GF-D8 (cell line): ENCODE data around the gene TRMT112.
A peak's percentile ranks its signal among the peaks of the same experiment; 100 is the strongest.
"Not testable (repeated sequence)": the region's sequence is repeated elsewhere in the genome, so short reads cannot be mapped to it uniquely, and the experiment has no call there.

Experiments used
- DNase-seq: peaks from one replicate; lab custom pipeline; 2025; lab: John Stamatoyannopoulos, UW

Gene TRMT112

DNA sequence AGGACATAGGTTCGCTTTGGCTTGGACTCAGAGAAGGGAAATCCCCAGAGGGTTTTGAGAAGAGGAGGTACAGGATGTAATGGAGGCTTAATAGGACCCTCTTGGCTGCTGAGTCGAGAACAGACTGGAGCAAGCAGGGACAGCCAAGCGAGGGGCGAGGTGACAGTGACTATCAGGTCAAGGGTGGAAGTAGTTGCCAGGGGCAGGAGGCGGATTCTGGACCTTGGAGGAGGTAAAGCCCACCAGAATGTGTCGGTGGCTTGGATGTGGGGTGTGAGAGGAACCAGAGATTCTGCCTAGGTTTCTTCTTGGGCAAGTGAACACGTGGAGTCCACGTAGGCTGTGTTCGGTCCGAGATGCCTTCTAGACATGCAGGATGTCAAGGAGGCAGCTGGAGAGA is 4.4 kb downstream of the TRMT112 start:
- DNase-seq: no peak

DNA sequence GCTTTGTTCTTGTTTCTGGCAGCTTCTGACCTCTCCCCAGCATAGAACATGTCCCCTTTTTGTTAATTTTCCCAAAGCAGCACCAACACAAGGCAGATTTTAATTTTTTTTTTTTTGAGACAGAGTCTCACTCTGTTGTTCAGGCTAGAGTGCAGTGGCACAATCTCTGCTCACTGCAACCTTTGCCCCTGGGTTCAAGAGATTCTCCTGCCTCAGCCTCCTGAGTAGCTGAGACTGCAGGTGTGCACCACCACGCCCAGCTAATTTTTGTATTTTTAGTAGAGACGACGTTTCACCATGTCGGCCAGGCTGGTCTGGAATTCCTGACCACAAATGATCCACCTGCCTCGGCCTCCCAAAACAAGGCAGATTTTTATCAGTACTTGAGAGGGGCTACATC is 9.6 kb downstream of the TRMT112 start:
- DNase-seq: not testable (repeated sequence)

DNA sequence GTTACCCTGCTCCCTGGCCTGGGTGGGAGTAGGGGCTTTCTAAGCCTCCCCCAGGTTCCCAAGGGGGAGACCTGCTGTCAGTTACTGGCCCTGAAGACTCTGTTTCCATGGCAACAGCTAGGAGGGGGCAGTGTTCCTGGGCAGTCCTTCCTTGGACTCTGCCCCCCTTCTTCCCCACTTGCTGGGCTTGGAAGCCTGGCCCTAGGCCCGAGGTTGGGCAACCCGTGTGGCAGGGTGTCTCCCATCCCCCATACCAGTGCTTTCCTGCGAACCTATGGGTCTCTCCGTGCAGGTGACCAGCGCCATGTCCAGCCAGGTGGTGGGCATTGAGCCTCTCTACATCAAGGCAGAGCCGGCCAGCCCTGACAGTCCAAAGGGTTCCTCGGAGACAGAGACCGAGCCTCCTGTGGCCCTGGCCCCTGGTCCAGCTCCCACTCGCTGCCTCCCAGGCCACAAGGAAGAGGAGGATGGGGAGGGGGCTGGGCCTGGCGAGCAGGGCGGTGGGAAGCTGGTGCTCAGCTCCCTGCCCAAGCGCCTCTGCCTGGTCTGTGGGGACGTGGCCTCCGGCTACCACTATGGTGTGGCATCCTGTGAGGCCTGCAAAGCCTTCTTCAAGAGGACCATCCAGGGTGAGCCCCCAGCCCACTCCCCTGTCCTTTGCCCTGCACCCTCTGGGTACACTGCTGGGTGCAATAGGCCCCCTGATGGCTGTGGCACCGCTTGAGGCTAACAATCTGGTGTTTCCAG is 10.3 kb downstream of the TRMT112 start:
- no peak for DNase-seq

DNA sequence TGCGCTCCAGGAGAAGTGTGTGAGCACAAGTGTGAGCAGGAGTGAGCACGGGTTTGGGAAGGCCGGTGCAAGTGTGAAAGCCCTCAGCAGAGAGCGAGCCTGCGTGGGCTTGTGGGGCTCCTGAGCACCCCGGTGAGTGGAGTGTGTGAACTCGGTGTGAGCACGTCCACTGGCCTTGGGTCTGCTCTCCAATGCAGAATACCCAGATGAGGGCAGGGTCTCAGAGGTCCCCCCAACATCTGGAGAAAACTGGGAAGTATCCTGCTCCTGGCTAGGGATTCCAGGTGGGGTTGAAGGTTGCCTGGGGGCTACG is 10.8 kb downstream of the TRMT112 start:
- DNase-seq: no peak

DNA sequence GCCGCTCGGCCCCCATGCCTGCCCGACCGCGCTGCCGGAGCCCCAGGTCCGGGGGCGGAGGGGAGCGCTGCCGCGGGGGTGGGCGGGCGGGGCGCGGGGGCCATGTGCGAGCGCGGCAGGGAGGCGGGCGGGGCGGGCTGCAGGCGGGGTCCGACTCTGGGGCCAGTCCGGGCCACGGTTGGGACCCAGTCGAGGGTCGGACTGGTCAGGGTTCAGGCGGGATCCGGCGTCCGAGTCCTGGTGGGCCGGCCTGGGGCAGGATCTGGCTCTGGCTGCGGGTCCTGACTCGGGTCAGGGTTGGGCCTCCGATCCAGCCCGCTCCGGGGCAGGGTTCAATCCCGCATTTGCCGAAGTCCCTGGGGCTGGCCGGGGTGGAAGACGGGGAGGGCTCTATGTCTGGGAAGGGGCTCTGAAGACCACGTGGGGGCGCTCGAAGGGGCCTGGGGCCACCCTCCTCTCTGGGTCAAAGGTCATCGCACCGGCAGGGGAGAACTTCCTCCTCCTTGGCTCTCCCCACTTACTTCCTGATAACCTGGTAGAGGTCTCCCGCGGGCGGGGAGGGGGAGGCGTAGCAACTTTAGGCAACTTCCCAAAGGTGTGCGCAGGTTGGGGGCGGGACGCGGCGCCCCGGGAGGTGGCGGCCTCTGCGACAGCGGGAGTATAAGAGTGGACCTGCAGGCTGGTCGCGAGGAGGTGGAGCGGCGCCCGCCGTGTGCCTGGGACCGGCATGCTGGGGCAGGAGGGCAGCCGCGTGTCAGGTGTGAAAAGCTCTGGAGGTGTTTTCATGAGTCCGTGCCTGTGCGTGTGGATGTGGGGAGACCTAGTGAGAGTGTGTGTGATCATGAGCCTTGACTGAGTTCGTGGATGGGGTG is 11.4 kb downstream of the TRMT112 start:
- peak; percentile 74 for DNase-seq

DNA sequence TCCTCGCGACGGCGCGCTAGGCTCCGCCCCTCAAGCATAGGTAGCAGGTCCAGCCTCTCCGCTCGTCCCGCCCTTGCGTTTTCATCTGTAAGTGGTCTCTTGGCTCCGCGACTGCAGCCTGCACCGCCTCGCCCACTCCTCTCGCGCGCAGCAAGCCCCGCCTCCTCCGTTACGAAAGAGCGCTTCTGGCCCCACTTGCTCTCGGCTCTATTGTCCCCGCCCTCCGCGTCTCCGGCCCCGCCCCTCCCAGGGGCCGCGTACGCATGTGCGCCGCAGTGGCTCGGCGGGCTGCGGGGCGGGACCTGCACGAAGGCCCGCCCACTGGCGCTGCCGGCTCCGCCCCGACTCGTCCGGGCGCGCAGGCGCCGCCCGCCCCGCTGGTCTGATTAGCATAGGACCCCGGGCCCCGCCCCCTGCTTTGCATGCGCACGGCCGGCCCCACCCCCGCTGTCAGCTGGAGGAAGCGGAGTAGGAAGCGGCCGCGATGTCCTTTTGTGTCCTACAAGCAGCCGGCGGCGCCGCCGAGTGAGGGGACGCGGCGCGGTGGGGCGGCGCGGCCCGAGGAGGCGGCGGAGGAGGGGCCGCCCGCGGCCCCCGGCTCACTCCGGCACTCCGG is 12.2 kb downstream of the TRMT112 start, which contains the start of gene ESRRA:
Gene ESRRA (plus strand): TSS at position 450 of the 616 bp plus-strand sequence. CDS start 1,656 bp downstream, outside the sequence.
- peak; percentile 98 for DNase-seq

DNA sequence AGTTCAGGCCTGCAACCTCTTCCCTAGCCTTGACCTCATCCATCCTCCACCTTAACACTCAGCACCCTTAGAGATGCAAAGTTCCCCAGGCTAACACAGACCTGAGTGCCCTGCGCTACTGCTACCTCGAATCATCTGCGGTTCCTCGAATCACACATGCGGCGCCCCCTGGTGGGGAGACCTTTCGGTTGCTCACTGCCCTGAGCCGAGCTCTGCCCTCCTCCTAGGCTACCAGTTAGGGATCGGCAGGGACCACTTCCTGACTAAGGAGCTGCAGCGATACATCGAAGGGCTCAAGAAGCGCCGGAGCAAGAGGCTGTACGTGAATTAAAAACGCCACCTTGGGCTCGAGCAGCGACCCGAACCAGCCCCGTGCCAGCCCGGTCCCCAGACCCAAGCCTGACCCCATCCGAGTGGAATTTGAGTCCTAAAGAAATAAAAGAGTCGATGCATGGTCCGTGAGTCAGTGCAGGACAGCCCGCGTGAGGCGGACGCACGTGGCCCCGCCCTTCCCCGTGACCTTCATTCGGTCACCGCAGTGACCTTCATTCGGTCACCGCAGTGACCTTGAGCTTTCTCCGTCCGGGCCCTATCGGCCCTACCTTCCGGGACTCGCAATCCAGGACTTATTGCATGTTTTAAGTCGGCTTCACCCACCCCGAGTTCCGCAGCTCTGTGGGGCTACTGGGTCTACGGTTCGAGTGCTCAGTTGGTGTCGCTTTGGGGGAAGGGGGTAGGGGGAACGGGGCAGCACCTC is 12.9 kb downstream of the TRMT112 start:
- peak; percentile 69 for DNase-seq

DNA sequence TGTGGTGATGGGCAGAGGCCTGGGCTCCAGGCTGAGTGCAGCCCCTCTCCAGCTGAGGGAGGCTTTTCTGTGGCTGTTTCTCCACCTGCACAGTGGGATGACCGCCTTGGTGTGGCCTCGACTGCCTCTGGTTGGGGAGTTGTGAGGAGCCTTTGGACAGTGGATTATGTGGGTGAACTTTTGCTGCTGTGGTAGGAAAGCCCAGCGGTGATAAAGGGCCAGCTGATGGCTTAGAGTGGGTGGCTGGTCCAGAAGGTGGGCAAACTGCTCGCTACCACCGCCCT is 13.4 kb downstream of the TRMT112 start:
- DNase-seq: no peak

DNA sequence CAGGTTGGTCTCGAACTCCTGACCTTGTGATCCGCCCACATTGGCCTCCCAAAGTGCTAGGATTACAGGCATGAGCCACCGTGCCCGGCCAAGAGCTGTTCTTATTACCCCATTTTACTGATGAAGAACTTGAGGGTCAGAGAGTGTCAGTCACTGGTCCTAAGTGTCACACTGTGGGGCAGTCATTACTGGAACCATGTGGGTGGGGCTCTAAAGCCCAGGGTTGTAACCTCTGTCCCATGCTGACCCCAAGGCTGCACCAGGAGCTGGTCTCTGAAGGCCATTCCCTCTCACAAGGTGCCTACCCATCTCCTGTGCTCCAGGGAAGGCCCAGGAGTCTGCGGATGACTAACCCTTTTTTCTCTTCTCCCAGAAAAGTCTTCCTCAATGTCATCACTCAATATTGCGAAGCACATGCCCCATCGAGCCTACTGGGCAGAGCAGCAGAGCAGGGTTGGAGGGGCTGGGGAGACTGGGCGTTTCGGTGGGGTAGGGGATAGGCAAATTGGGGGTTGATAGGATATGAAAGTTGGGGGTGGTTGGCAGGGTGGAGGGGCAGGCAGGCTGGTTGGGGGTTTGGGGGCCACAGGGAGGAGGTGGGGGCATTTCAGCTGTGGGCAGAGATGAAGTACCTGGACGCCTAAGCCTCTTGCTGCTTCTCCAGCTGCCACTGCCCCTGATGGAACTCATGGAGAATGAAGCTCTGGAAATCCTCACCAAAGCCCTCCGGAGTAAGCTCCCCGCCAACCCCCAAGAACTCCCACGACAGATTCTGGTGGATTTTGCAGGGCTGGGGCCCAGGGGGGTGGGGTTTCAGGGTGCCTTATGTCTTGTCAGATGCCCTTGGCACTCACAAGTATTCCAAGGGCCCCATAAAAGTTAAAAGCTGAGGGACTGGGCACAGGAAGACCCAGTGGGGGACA is 14.0 kb downstream of the TRMT112 start:
- DNase-seq: no peak

DNA sequence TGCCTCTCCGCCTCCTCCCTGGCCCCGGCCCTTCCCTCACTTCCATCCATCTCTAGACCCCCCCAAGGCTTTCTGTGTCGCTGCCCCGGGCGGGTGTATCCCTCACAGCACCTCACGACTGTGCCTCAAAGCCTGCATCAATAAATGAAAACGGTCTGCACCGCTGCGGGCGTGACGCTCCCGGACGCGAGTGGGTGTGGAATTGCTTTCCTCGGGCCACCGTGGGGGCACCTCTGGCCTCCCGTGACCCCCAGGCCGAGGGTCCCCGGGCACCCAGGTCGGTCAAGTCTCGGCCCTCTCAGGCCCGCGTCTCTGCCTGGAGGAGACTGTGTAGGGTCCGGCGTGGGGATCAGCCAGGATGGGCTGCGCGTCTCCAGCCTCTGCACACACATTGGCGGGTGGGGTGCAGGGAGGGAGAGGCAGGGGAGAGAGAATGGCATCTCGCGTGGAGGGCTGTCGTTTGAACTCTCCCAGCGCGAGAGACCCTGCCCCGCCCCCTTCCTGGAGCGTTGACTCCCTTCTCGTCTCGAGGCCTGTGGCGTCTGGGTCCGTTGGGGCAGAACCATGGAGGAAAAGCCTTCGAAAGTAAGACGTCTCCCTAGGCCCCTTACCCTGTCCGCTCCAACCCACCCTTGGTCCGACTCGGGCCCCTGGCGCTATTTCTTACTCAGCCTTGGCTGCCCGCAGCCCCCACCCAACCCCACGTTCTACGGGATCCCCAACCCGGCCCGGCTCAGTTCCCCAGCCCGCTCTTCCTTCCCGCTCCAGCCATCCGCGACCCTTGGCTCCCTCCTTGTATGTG is 17.3 kb downstream of the TRMT112 start, which contains the start of gene CATSPERZ:
Gene CATSPERZ (plus strand): TSS at position 512 of the 802 bp plus-strand sequence. CDS start 53 bp downstream, at position 565.
- DNase-seq: no peak

DNA sequence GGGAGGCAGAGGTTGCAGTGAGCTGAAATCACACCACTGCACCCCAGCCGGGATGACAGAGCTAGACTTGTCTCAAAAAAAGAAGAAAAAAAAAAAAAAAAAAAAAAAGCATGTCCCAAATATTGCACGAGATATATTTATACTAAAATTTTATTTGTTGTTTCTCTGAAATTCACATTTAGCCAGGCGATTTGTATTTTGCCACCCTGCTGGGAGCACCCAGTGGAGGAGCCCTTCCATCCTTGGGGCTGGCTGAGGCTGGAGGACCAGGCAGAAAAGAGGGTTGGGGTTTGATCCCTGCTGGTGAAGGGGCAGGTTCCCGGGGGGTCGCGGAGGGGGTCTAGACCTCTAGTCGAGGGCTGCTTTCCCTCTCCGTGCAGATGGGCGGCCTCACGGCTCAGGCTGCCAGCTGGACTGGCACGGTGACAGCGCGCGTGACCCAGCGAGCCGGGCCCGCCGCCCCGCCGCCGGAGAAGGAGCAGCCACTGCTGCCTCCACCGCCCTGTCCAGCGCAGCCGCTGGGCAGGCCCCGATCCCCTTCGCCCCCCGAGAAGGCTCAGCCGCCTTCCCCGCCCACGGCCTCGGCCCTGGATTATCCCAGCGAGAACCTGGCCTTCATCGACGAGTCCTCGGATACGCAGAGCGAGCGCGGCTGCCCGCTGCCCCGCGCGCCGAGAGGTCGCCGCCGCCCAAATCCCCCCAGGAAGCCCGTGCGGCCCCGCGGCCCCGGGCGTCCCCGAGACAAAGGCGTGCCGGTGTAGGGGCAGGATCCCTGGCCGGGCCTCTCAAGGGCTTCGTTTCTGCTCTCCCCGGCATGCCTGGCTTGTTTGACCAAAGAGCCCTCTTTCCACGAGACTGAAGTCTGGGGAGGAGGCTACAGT is 18.2 kb downstream of the TRMT112 start:
- no peak for DNase-seq

DNA sequence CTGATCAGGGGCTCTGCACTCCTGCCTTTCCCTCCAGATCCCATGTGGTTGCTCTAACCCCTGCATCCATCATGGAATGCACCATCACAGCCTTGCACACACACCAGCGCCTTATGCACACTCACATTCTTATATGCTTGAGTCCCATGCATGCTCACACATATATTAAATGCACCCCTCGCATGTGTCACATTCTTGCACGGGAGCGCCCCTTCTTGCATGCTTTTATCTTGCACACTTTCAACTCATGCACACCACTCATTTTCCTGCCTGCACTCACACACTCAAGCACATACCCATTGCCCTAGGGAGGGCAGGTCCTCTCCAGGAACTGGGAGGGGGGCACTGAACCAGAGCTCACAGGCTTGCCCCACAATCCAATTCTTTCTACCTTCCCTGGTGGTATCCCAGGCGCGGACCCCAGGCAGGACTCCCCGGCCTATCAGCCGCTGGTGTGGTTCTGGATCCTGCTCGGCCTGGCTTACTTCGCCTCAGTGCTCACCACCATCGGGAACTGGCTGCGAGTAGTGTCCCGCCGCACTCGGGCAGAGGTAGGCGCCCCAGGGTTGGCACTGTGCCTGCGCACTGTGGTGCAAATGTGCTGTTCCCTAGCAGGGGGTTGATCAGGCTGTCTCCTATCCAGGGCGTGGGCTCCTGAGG is 19.5 kb downstream of the TRMT112 start:
- no peak for DNase-seq

DNA sequence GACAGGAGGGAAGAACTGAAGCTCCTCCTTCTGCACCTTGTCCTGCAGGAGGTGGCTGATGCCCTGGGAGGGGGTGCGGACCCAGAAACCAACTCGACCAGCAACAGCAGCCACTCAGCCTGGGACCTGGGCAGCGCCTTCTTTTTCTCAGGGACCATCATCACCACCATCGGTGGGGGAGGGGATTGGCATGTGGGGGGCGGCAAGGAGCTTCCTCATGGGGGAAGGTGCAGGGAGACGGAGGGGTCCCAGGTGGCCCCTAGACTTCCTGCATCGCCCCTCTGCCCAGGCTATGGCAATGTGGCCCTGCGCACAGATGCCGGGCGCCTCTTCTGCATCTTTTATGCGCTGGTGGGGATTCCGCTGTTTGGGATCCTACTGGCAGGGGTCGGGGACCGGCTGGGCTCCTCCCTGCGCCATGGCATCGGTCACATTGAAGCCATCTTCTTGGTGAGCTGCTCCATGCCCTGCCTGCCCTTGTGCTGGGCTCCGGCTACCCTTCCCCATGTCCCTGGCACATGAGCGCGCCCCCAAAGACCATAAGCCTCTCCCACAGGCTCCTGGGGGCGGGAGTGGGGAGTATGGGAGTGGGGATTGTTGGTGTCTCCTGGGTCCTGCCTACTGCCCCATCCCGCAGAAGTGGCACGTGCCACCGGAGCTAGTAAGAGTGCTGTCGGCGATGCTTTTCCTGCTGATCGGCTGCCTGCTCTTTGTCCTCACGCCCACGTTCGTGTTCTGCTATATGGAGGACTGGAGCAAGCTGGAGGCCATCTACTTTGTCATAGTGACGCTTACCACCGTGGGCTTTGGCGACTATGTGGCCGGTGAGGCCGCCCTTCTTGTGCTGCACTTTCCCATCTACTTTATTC is 20.3 kb downstream of the TRMT112 start:
- DNase-seq: no peak

DNA sequence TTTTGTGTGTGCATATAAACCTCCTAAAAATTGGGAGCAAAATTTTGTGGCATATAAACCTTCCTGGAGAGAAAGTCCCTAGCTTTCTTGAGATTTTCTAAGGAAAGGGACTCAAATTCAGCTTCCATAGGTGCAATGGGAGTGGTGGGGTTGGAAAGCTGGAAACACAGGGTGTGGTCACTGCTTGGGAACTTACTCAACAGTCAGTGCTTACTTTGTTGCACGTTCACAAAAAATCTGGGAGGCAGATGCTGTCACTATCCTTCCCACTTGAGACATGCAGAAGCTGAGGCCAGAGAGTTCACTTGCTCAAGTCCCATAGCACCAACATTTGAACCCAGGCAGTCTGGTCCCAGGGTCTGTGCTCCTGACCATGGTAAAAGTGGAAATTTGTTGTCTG is 21.1 kb downstream of the TRMT112 start:
- no peak for DNase-seq

DNA sequence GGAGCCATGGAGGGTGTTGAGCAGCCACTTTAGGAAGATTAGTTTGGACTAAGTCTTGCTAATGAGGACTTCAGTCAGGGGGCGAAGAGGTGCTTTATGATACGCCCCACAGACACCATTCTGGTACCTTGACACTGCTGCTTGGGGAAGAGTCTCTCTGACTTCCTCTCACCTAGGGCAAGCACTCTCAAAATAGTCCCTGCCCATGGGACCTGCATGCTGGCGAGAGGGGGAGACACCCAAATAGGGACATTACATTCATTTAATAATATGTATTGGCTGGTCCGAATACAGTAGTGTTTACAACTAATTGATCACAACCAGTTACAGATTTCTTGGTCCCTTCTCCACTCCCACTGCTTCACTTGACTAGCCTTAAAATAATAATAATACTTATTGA is 21.6 kb downstream of the TRMT112 start:
- no peak for DNase-seq

DNA sequence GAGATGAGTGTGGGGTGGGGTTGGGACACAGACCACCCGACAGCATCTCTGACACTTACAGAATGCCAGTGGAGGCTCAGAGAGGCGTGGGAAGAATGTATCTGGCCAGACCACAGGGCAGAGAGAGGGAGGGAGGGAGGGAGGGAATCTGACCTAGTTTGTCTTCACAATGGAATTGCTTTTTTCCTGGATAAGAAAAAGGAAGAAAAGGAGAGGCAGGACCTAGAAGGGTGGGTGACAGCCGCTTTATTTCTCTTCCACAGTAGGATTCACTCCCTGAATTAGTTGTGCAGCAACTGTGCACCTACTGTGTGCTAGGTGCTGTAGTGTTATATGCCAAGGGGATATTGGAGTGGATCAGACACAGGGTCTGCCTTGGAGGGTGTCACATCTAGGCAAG is 22.6 kb downstream of the TRMT112 start:
- DNase-seq: no peak

DNA sequence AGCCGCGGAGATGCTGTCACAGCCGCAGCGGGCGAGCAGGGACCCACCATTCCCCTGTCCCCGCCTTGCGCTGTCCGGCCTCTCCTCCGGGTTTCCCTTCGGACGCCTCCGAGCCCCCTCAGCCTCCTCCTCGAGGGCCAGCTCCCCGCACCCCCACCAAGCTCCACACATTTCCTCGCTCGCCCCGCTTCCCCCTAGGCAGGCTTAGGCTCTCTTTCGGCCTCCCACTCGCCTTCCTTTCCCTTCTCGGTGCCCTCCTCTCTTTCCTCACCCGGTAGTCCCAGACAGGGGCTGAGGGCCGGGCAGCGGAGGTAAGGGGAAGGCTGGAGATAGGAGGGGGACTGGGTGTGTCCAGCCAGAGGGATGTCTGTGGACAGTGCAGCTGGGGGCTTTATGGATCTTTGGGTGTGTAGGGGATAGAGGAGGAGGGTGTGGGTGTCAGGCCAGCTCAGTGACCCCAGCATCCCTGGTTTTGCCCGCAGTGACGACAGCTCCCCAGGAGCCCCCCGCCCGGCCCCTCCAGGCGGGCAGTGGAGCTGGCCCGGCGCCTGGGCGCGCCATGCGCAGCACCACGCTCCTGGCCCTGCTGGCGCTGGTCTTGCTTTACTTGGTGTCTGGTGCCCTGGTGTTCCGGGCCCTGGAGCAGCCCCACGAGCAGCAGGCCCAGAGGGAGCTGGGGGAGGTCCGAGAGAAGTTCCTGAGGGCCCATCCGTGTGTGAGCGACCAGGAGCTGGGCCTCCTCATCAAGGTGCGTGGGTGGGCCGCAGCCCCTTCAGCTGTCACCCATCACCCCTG is 24.7 kb downstream of the TRMT112 start:
- no peak for DNase-seq
